HG03159 (cell line): ENCODE data around the gene OGDH.
A peak's percentile ranks its signal among the peaks of the same experiment; 100 is the strongest.

ENCODE experiments used
- ATAC-seq: cut with Tn5 transposase; IDR thresholded peaks from one replicate; pipeline ENCODE4 v1.9.1; 2021; ENCODE audit warnings: mild to moderate bottlenecking, moderate library complexity; ENCODE audit not compliant: unreplicated experiment

Gene OGDH

GRCh38 chr7:44637788-44638594, 31.6 kb downstream of the OGDH start:
- peak; percentile 36 for ATAC-seq

GRCh38 chr7:44638611-44639557, 32.5 kb downstream of the OGDH start:
- ATAC-seq, result peak; percentile 77

- no peak for ATAC-seq
Observed at GRCh38 chr7:44639671-44640321, 33.4 kb downstream of the OGDH start.

GRCh38 chr7:44643206-44643605, 36.8 kb downstream of the OGDH start:
- no peak for ATAC-seq

GRCh38 chr7:44645254-44645653, 38.8 kb downstream of the OGDH start:
- no peak for ATAC-seq

- no peak for ATAC-seq
Observed at GRCh38 chr7:44645696-44646095, 39.3 kb downstream of the OGDH start.

GRCh38 chr7:44646176-44646920, 39.9 kb downstream of the OGDH start:
- ATAC-seq, result no peak

- no peak for ATAC-seq
Observed at GRCh38 chr7:44646921-44647636, 40.7 kb downstream of the OGDH start.

- ATAC-seq, result no peak
Observed at GRCh38 chr7:44647981-44648714, 41.7 kb downstream of the OGDH start.

GRCh38 chr7:44650242-44650641, 43.8 kb downstream of the OGDH start:
- ATAC-seq, result no peak

- ATAC-seq, result no peak
Observed at GRCh38 chr7:44650772-44651171, 44.3 kb downstream of the OGDH start.

- no peak for ATAC-seq
Observed at GRCh38 chr7:44652535-44652934, 46.1 kb downstream of the OGDH start.

GRCh38 chr7:44654255-44654796, 47.9 kb downstream of the OGDH start:
- no peak for ATAC-seq

- ATAC-seq, result no peak
Observed at GRCh38 chr7:44655341-44655740, 48.9 kb downstream of the OGDH start.

- no peak for ATAC-seq
Observed at GRCh38 chr7:44658979-44659378, 52.6 kb downstream of the OGDH start.

GRCh38 chr7:44661233-44661632, 54.8 kb downstream of the OGDH start:
- no peak for ATAC-seq

GRCh38 chr7:44664780-44665461, 58.5 kb downstream of the OGDH start:
- no peak for ATAC-seq

GRCh38 chr7:44665531-44666213, 59.2 kb downstream of the OGDH start:
- no peak for ATAC-seq
